ENCODE data around the gene AJAP1. TPM values are rescaled to one million over a fixed set of nuclear protein-coding genes. Genes with fewer than 3 reads are reported as not detected.

The AJAP1 gene
- total RNA-seq, 2 experiments from 2014 or later = not detected

GRCh38 chr1:4772294-4773010 lies 118.0 kb downstream of the AJAP1 start:
- no peak for TF ChIP-seq EZH2phosphoT487 (IDR thresholded peaks at IDR 0.05; ENCODE audit: borderline replicate concordance, low read depth, low read length)
- no peak for TF ChIP-seq CTCF (conservative IDR thresholded peaks at IDR 0.05; ENCODE audit: low read length)
- H3K4me2 ChIP-seq (ENCODE audit: low read length) = no peak overlapping the region
- no peaks in the 10 kb centered on the region for H4K20me1 ChIP-seq (ENCODE audit: insufficient read depth, low read length)
- H3K79me2 ChIP-seq (ENCODE audit: insufficient read depth, low read depth, low read length) = no peaks in the 10 kb centered on the region
- H2AFZ ChIP-seq (ENCODE audit: low read length) = no peak overlapping the region
- no peaks in the 10 kb centered on the region for H3K9me3 ChIP-seq (ENCODE audit: low read length)
- H3K4me3 ChIP-seq (ENCODE audit: low read depth, low read length, poor library complexity, severe bottlenecking) = no peak overlapping the region
- POLR2A ChIA-PET = no interaction called here
- CTCF ChIA-PET (ENCODE audit: unreplicated experiment) = no interaction called here
- BruUV-seq (replicated peaks) = no TSS peak
- H3K4me1 ChIP-seq (ENCODE audit: insufficient read depth, low read length, poor library complexity, severe bottlenecking) = no peaks in the 10 kb centered on the region
- H3K27ac ChIP-seq (ENCODE audit: low read depth, low read length, poor library complexity, severe bottlenecking) = no peak overlapping the region
- intact Hi-C loops (cut with micrococcal nuclease; ENCODE audit: unreplicated experiment) = no loop called here
- no peak for DNase-seq (ENCODE audit: low spot score)
- H3K36me3 ChIP-seq (ENCODE audit: insufficient read depth, low read length) = no peaks in the 10 kb centered on the region
- H3K9me2 ChIP-seq (ENCODE audit: insufficient read depth, low read length) = no peaks in the 10 kb centered on the region

- H3K36me3 ChIP-seq (ENCODE audit: insufficient read depth, low read length) = no peaks in the 10 kb centered on the region
- no peak overlapping the region for H2AFZ ChIP-seq (ENCODE audit: low read length)
- no peak for DNase-seq (ENCODE audit: low spot score)
- ChIA-PET POLR2A (no interaction called here), CTCF (ENCODE audit: unreplicated experiment) (no interaction called here)
- H3K27ac ChIP-seq (ENCODE audit: low read depth, low read length, poor library complexity, severe bottlenecking) = no peak overlapping the region
- peaks cover 2% of the 10 kb centered on the region for H3K4me1 ChIP-seq (ENCODE audit: insufficient read depth, low read length, poor library complexity, severe bottlenecking)
- TF ChIP-seq CTCF (conservative IDR thresholded peaks at IDR 0.05; ENCODE audit: low read length) = no peak
- TF ChIP-seq EZH2phosphoT487 (IDR thresholded peaks at IDR 0.05; ENCODE audit: borderline replicate concordance, low read depth, low read length) = no peak
- no TSS peak for BruUV-seq (replicated peaks)
- no peaks in the 10 kb centered on the region for H3K79me2 ChIP-seq (ENCODE audit: insufficient read depth, low read depth, low read length)
- H3K4me2 ChIP-seq (ENCODE audit: low read length) = no peak overlapping the region
- H3K9me2 ChIP-seq (ENCODE audit: insufficient read depth, low read length) = no peaks in the 10 kb centered on the region
- no peak overlapping the region for H3K4me3 ChIP-seq (ENCODE audit: low read depth, low read length, poor library complexity, severe bottlenecking)
- no peaks in the 10 kb centered on the region for H4K20me1 ChIP-seq (ENCODE audit: insufficient read depth, low read length)
- no peaks in the 10 kb centered on the region for H3K9me3 ChIP-seq (ENCODE audit: low read length)
- intact Hi-C loops (cut with micrococcal nuclease; ENCODE audit: unreplicated experiment) = no loop called here
These were observed 118.8 kb downstream of the AJAP1 start for GRCh38 chr1:4773226-4773625.

GRCh38 chr1:4775506-4775905 lies 121.1 kb downstream of the AJAP1 start:
- no peak overlapping the region for H3K4me2 ChIP-seq (ENCODE audit: low read length)
- TF ChIP-seq EZH2phosphoT487 (IDR thresholded peaks at IDR 0.05; ENCODE audit: borderline replicate concordance, low read depth, low read length) = no peak
- DNase-seq (ENCODE audit: low spot score) = no peak
- H3K4me1 ChIP-seq (ENCODE audit: insufficient read depth, low read length, poor library complexity, severe bottlenecking) = peaks cover 5% of the 10 kb centered on the region
- H3K9me3 ChIP-seq (ENCODE audit: low read length) = no peaks in the 10 kb centered on the region
- BruUV-seq (replicated peaks) = no TSS peak
- H3K9me2 ChIP-seq (ENCODE audit: insufficient read depth, low read length) = no peaks in the 10 kb centered on the region
- intact Hi-C loops (cut with micrococcal nuclease; ENCODE audit: unreplicated experiment) = loop anchor here (5.0 kb wide), 1 partner anchor 118 kb away; no protein-coding TSS in a partner anchor
- no peak overlapping the region for H3K4me3 ChIP-seq (ENCODE audit: low read depth, low read length, poor library complexity, severe bottlenecking)
- no peaks in the 10 kb centered on the region for H4K20me1 ChIP-seq (ENCODE audit: insufficient read depth, low read length)
- ChIA-PET CTCF (ENCODE audit: unreplicated experiment) (no interaction called here), POLR2A (no interaction called here)
- H3K27ac ChIP-seq (ENCODE audit: low read depth, low read length, poor library complexity, severe bottlenecking) = no peak overlapping the region
- no peaks in the 10 kb centered on the region for H3K36me3 ChIP-seq (ENCODE audit: insufficient read depth, low read length)
- no peaks in the 10 kb centered on the region for H3K79me2 ChIP-seq (ENCODE audit: insufficient read depth, low read depth, low read length)
- H2AFZ ChIP-seq (ENCODE audit: low read length) = no peak overlapping the region
